K562 (cell line): ENCODE results near the gene PPP2R2D. TPM values are rescaled to one million over a fixed set of nuclear protein-coding genes. Genes with fewer than 3 reads are reported as not detected.

Source experiments
- CREB1 ChIP-seq, 2 experiments: sonication (generic) in 1 of 2; formaldehyde crosslinking in 1 of 2; IDR thresholded peaks; 2 replicates each; pipeline versions ENCODE4 v1.6.1 to v1.8.0; 2012 to 2022; ENCODE audit warnings: inconsistent platforms in 1 of 2, mild to moderate bottlenecking in 1 of 2, missing genetic modification reagents in 1 of 2, moderate library complexity in 1 of 2
- CREM ChIP-seq: IDR thresholded peaks from 2 replicates; pipeline ENCODE4 v1.6.1; 2014; ENCODE audit warnings: antibody characterized with exemption, low read depth
- CTBP1 ChIP-seq: fragments of 450-650 bp; IDR thresholded peaks from 2 replicates; pipeline ENCODE4 v1.6.1; 2016; ENCODE audit warnings: borderline replicate concordance
- GTF2A2 ChIP-seq: IDR thresholded peaks from 2 replicates; pipeline ENCODE4 v1.6.1; 2016; ENCODE audit warnings: mild to moderate bottlenecking, missing genetic modification characterization, missing compliant biosample characterization
- HMGN3 ChIP-seq: IDR thresholded peaks from 2 replicates; pipeline ENCODE4 v1.6.1; 2011; ENCODE audit warnings: borderline replicate concordance, low read depth, mild to moderate bottlenecking, mixed read lengths, low read length; ENCODE audit not compliant: insufficient read length; ENCODE audit errors: extremely low read depth
- L3MBTL2 ChIP-seq: fragments of 450-650 bp; IDR thresholded peaks from 2 replicates; pipeline ENCODE4 v1.6.1; 2016; ENCODE audit warnings: mild to moderate bottlenecking, moderate library complexity
- MEF2D ChIP-seq: conservative IDR thresholded peaks from 2 replicates; pipeline ENCODE4 v1.6.1; 2016; ENCODE audit warnings: low read depth, missing genetic modification characterization, missing compliant biosample characterization
- MEIS2 ChIP-seq: fragments of 450-650 bp; IDR thresholded peaks from 2 replicates; pipeline ENCODE4 v1.6.1; 2014; ENCODE audit warnings: mild to moderate bottlenecking; ENCODE audit not compliant: partially characterized antibody
- MTA1 ChIP-seq: fragments of 450-650 bp; IDR thresholded peaks from 2 replicates; pipeline ENCODE4 v1.6.1; 2017; ENCODE audit warnings: borderline replicate concordance
- NFE2 ChIP-seq: IDR thresholded peaks from 2 replicates; pipeline ENCODE4 v1.6.1; 2014; ENCODE audit warnings: antibody characterized with exemption, low read depth
- NRF1 ChIP-seq, 2 experiments: fragments of 450-650 bp; IDR thresholded peaks in 1 of 2; conservative IDR thresholded peaks in 1 of 2; 2 replicates each; pipeline ENCODE4 v1.6.1; 2014; ENCODE audit warnings: mild to moderate bottlenecking in 2 of 2
- PHB ChIP-seq: fragments of 250-450 bp; sonication (Bioruptor Pico); IDR thresholded peaks from 2 replicates; pipeline ENCODE4 v1.5.0; 2021
- PHF8 ChIP-seq: fragments of 200-600 bp; sonication (generic); IDR thresholded peaks from 2 replicates; pipeline ENCODE4 v1.6.1; 2012; ENCODE audit warnings: mixed run types, mild to moderate bottlenecking, inconsistent platforms, low read length, moderate library complexity, borderline replicate concordance
- PML ChIP-seq: IDR thresholded peaks from 2 replicates; pipeline ENCODE4 v1.6.1; 2012; ENCODE audit warnings: low read length, inconsistent platforms
- POLR2B ChIP-seq: fragments of 450-650 bp; IDR thresholded peaks from 2 replicates; pipeline ENCODE4 v1.6.1; 2018; ENCODE audit warnings: low read depth; ENCODE audit not compliant: partially characterized antibody
- POLR2G ChIP-seq: fragments of 200-400 bp; formaldehyde crosslinking; IDR thresholded peaks from 2 replicates; pipeline ENCODE4 v1.6.1; 2017; ENCODE audit warnings: low read depth, mild to moderate bottlenecking, antibody characterized with exemption, low read length, moderate library complexity
- RB1 ChIP-seq: fragments of 450-650 bp; IDR thresholded peaks from 2 replicates; pipeline ENCODE4 v1.6.1; 2017; ENCODE audit warnings: low read depth, mild to moderate bottlenecking
- RBFOX2 ChIP-seq: fragments of 200-400 bp; formaldehyde crosslinking; IDR thresholded peaks from 2 replicates; pipeline ENCODE4 v1.6.1; 2017; ENCODE audit warnings: low read depth, mild to moderate bottlenecking, low read length, moderate library complexity
- SUPT5H ChIP-seq: fragments of 450-650 bp; IDR thresholded peaks from 2 replicates; pipeline ENCODE4 v1.6.1; 2016
- TRIM24 ChIP-seq, 2 experiments: fragments of 450-650 bp; IDR thresholded peaks; 2 replicates each; pipeline ENCODE4 v1.6.1; 2016
- YY1 ChIP-seq, 3 experiments: IDR thresholded peaks; 2 replicates each; pipeline ENCODE4 v1.6.1; 2011; ENCODE audit warnings: low read length in 2 of 3, mild to moderate bottlenecking in 2 of 3, moderate library complexity in 2 of 3, borderline replicate concordance in 1 of 3, control low read depth in 1 of 3, low read depth in 1 of 3; ENCODE audit not compliant: insufficient read depth in 3 of 3, insufficient replicate concordance in 2 of 3, control insufficient read depth in 1 of 3, insufficient read length in 1 of 3; ENCODE audit errors: extremely low read depth in 1 of 3
- ZKSCAN8 ChIP-seq: fragments of 200-800 bp; sonication (Bioruptor generic); IDR thresholded peaks from 2 replicates; pipeline ENCODE4 v1.6.1; 2016; ENCODE audit warnings: missing genetic modification characterization, missing compliant biosample characterization
- polyA plus RNA-seq, 8 experiments: library from polyadenylated mRNA; depleted of rRNA in 4 of 8; stranded (reverse) in 5 of 8; unstranded in 3 of 8; fragments of >200 nt; fragmentation: Nextera tagmentation in 2 of 8; fragmentation: Illumina TruSeq in 1 of 8; extraction: Ambion mirVana in 2 of 8; extraction: Trizol in 1 of 8; gene quantifications; 2 replicates each; pipeline versions ENCODE4 v1.2.1 to v1.2.3, GENCODE V29; 2011 to 2014; ENCODE audit warnings: inconsistent platforms in 1 of 8, missing spikeins in 1 of 8
- total RNA-seq, 7 experiments: library from RNA; depleted of rRNA in 6 of 7; stranded (reverse); fragments of >200 nt in 6 of 7; fragmentation: Illumina TruSeq in 2 of 7; extraction: Trizol in 2 of 7; gene quantifications; 2 replicates each; pipeline versions ENCODE4 v1.2.1 to v1.2.3, GENCODE V29; 2011 to 2021; ENCODE audit warnings: low replicate concordance in 1 of 7
- TF ChIP-seq, protein P1 (sequence below), 2 experiments: IDR thresholded peaks; 2 replicates each; pipeline ENCODE4 v1.6.1; 2011; ENCODE audit warnings: borderline replicate concordance in 1 of 2, control low read depth in 1 of 2, low read depth in 1 of 2, low read length in 1 of 2, mild to moderate bottlenecking in 1 of 2, mixed read lengths in 1 of 2, moderate library complexity in 1 of 2; ENCODE audit not compliant: insufficient read depth in 1 of 2, insufficient read length in 1 of 2, poor library complexity in 1 of 2, severe bottlenecking in 1 of 2; ENCODE audit errors: extremely low read depth in 1 of 2
- TF ChIP-seq, protein P2 (sequence below): fragments of 200-800 bp; sonication (Bioruptor generic); IDR thresholded peaks from 2 replicates; pipeline ENCODE4 v1.6.1; 2017; ENCODE audit warnings: missing genetic modification characterization, missing compliant biosample characterization
- TF ChIP-seq, protein P3 (sequence below): fragments of 450-650 bp; IDR thresholded peaks from 2 replicates; pipeline ENCODE4 v1.6.1; 2016; ENCODE audit warnings: missing biosample characterization, missing genetic modification characterization

PPP2R2D gene
- total and polyA plus RNA-seq, 9 of the 15 experiments (the other 6 are each of a cell fraction or from before 2014, with no cell fraction given): 1.9 to 37.0 (median 26.8) TPM

DNA sequence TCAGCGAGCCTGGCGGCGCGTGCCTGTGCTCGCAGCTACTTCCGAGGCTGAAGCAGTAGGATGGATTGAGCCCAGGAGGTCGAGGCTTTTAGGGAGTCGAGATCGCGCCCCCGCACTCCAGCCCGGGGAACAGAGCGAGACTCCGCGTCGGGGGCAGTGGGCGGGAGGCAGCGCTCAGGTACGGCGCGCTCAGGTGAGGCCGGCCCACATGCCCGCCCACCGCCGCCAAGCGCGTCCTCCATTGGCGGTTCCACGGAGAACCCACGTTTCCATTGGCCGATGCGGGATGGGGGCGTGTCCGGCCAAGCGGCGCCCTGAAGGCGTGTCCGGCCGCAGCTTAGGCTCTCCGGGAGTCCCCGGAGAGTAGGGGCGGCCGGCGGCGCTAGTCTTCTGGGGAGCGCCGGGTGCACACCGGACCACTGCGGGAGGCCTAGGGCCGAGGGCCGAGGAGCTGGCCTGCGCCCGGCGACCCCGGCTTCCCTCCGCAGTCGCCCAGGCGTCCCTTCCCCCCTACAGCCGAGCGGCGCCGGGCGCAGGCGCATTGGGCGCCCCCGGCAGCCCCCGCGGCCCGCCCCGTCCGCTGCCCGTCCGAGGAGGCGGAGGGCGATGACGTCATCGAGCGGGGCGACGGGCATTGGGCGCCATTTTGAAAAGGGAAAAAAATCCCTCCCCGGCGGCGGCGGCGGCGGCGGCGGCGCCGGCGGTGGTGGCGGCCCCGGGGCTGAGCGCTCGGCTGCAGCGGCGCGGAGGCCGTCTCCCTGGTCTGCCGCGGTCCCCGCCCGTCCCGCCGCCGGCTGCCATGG is at the start of gene PPP2R2D (continued):
- TF ChIP-seq, protein P1, sequence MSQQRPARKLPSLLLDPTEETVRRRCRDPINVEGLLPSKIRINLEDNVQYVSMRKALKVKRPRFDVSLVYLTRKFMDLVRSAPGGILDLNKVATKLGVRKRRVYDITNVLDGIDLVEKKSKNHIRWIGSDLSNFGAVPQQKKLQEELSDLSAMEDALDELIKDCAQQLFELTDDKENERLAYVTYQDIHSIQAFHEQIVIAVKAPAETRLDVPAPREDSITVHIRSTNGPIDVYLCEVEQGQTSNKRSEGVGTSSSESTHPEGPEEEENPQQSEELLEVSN (IDR thresholded peaks at IDR 0.05; ENCODE audit: borderline replicate concordance in 1 of 2, extremely low read depth in 1 of 2, insufficient read depth in 1 of 2, insufficient read length in 1 of 2, low read depth in 1 of 2, low read length in 1 of 2, poor library complexity in 1 of 2, severe bottlenecking in 1 of 2): peak; percentile 22 to 63
- TF ChIP-seq, protein P2, sequence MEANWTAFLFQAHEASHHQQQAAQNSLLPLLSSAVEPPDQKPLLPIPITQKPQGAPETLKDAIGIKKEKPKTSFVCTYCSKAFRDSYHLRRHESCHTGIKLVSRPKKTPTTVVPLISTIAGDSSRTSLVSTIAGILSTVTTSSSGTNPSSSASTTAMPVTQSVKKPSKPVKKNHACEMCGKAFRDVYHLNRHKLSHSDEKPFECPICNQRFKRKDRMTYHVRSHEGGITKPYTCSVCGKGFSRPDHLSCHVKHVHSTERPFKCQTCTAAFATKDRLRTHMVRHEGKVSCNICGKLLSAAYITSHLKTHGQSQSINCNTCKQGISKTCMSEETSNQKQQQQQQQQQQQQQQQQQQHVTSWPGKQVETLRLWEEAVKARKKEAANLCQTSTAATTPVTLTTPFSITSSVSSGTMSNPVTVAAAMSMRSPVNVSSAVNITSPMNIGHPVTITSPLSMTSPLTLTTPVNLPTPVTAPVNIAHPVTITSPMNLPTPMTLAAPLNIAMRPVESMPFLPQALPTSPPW (CRISPR knock-in tag): peak; percentile 93
- TF ChIP-seq NFE2 (no peak), MEIS2 (peak; percentile 37), L3MBTL2 (peak; percentile 74), MTA1 (peak; percentile 38; the same call in 1 of the 2 replicates), PHB (CRISPR knock-in tag) (no peak), MEF2D (tag) (no peak), YY1 (IDR thresholded peaks at IDR 0.05; ENCODE audit: borderline replicate concordance in 1 of 3, control insufficient read depth in 1 of 3, extremely low read depth in 1 of 3, insufficient read depth in 3 of 3, insufficient read length in 1 of 3, insufficient replicate concordance in 2 of 3, low read depth in 1 of 3, low read length in 2 of 3) (peak; percentile 68 to 95 (median 95)), CREB1 (IDR thresholded peaks at IDR 0.05) (peak; percentile 90), CREB1 (CRISPR knock-in tag; IDR thresholded peaks at IDR 0.05) (peak; percentile 79), POLR2G (peak; percentile 82), POLR2B (peak; percentile 68), SUPT5H (peak; percentile 73), NRF1 (conservative IDR thresholded peaks at IDR 0.05 in 1 of 2, IDR thresholded peaks at IDR 0.05 in 1 of 2) (peak; percentile 92), CTBP1 (peak; percentile 82), RBFOX2 (peak; percentile 80), HMGN3 (peak; percentile 24), ZKSCAN8 (CRISPR knock-in tag) (no peak), PML (peak; percentile 19; the same call in 1 of the 2 replicates), GTF2A2 (tag) (no peak), TRIM24 (IDR thresholded peaks at IDR 0.05) (no peak), PHF8 (peak; percentile 74; the same call in 1 of the 2 replicates), CREM (peak; percentile 96), RB1 (0 out of 2 replicates have a peak, but pooled peaks have one; percentile 23)
- TF ChIP-seq, protein P3, sequence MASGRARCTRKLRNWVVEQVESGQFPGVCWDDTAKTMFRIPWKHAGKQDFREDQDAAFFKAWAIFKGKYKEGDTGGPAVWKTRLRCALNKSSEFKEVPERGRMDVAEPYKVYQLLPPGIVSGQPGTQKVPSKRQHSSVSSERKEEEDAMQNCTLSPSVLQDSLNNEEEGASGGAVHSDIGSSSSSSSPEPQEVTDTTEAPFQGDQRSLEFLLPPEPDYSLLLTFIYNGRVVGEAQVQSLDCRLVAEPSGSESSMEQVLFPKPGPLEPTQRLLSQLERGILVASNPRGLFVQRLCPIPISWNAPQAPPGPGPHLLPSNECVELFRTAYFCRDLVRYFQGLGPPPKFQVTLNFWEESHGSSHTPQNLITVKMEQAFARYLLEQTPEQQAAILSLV (tag): no peak
